Activated effector memory CD4-positive, alpha-beta T cell treated with Interleukin-2 at 50 U/mL for 16 hours (primary cell): Measurements from ENCODE around the gene CEP295NL.
A peak's percentile ranks its signal among the peaks of the same experiment; 100 is the strongest.
"Not testable (repeated sequence)": the region's sequence is repeated elsewhere in the genome, so short reads cannot be mapped to it uniquely, and the experiment has no call there.

ENCODE experiments used
- DNase-seq: peaks from one replicate; pipeline ENCODE4 v3.0.0-alpha.2; 2020

CEP295NL gene

DNA sequence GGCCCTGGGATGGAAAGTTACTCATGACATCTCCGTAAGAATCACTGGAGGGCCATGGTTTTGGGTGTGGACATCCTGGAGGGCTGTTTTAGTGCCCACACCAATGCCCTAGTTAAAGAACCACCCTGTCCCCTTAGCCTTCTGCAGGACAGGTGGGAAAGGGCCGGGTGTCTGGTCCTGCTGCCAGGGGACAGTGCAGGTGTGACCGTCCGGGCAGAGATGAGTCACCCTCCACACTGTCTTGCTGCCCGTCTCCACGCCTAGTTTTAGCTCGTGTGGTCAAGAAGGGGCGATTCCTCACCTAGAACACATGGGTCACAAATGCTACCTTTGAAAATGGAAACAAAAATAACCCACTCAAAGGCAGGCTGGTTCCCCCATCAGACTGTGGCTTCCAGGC lies 17.0 kb downstream of the CEP295NL start:
- DNase-seq, result no peak

DNA sequence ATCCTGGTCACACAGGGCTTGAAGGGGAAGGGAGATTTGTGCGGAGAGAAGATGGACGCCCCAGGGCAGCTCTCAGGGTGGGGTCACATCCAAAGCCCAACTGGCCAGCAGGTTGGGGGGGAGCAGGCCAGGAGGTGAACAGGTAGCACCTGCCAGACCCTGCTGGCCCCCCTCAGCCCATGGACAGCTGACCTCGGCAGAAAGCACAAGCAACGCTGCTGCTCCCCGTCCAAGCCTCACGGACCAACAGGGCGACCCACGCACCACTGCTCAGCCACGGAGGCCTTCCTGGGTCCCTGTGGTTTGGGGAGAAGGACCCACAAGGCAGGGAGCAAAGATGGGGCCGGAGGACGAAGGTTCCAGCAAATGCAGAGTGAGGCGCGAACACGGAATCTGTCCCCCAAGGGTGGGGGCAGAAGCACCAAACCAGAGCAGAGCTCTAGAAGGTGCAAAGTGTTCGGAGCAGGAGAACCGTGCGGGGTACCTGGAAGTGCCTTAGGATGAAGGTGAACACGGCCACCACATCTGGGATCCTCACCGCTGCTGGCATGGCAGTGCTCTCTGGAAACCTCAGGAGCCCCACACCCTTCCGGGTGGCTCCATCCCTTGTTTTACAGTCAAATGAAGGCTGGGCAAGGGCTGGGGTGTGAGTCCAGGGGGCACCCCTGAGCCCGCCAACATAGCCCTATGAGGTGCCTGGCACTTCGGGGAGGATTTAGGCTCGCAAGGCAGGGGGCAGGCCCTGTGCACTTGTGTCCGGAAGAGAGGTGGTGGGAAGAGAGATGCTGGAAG lies 17.9 kb downstream of the CEP295NL start:
- no peak for DNase-seq

DNA sequence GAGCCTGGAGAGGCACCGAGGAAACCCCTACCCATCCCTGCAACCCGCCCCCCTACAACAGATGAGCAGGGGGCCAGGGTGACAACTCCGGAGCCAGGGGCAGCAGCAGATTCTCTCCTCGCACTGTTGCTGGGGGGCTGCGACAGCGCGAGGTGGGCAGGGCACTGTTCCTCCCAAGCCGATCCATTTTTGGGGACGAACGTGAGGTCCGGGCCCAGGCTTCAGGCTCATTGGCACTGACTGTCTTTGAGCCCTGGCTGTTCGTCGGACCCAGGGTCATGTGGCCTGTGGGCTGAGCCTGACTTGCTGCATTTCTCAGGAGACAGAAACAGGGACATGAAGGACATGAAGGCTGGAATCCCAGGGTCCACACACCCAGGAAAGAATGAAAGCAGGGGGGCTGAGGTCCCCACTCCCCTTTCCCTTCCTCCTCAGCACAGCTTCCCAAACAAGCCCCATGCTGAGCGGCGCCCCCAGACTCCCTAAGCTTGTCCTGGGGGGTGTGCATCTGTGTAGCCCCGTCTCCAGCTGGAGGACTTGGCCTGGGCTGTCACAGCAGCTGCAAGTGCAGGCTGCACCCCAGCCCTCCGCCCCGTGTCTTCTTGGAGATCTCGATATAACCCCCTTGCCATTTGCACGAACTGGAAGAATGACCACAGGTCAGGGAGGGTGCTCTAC lies 18.7 kb downstream of the CEP295NL start:
- DNase-seq, result no peak

DNA sequence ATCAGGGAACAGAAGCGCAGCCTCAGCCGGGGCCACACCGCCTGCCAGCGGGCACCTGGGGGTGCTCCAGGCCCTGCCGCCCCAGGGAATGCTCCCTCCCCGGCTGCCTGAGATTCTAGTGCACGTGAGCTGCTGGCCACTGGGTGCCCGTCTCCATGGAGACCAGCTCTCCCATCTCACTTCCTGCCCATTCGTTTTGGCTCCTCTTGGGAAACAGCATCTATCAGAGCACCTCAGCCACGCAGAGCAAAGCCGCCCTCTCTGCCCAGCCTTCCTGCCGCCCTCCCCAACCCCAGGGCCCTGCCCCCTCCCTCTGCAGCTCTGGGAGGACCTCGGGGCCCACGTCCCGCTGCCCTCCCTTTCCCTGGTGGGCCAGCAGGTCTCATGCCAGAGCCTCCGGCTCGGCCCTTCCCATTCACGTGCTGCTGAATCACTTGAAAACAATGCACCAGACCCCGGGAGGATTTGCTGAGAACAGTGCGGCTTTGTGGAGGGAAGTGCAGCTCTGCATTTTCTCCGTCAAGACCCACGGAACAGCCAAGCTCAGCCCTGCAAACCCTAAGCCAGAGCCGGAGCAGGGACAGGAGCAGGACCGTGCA lies 19.4 kb downstream of the CEP295NL start:
- DNase-seq, result no peak

DNA sequence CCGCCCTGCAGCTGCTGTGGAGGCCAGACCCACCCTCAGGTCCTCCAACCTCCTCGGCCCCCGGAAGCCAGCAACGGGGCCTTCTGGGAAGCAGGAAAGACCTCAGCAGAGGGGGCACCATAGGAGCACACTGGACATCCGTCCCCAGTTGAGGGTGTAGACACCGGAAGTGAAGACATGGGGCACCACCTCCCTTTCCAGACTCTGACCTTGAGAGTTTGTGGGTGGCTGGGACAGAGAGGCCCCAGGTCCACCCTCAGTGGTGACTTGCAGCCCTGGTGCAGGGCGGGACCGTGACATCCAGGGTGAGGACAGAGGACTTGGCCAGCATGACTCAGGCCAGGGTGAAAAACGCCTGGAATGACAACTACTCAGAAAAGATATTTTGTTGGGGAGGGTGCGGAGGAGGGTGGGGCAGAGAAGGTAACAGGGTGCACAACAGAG lies 19.9 kb downstream of the CEP295NL start:
- no peak for DNase-seq

DNA sequence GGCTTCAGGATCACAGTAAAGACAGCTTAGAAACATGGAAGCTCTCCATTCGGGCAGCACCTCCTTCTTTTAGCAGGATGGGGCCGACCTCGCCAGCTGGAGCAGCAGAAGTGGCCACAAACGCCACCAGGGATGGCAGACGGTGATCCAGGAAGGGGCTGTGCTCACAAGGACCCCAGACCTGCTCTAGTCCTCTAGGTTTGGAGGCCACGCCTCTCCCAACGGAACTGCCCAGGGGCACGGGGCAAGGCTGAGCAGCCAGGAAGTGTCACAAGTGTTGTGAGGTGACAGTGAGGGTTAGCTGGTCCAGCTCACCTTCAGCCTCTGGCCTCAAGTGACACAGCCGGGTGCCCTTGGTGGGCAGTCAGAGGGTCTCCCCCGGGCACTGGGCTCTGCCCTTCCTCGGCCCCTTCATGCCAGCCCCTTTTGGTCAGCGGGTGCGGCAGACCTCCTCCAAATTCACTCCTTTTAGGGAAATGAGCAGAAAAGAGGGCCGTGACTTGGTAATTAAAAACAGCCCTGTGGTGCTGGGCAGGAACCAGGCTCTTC lies 20.4 kb downstream of the CEP295NL start:
- no peak for DNase-seq

DNA sequence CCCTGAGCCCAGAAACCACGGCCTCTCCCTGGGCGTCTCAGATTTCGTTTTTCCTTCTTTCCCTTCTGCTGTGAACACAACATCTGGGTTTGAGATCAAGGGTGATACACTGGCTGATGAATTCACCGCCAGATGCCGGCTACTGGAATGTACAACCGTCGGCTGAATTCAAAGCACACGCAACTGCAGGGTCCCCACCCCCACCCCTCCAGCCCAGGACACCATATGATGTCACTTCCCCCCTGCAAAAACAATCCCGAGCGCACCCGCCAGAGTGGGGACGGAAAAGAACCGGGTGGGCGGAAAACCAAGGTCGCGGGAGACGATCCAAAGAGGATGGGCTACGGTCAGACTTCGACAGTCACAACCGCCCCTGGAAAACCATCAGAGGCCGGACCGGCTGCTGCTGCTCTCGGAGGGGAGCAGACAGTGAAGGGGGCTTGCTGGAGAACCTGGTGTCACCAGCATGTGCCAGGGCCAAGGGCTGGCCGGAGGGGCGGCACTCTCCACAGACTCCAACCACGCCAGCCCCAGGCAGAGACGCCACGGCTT lies 23.3 kb downstream of the CEP295NL start:
- DNase-seq, result no peak

DNA sequence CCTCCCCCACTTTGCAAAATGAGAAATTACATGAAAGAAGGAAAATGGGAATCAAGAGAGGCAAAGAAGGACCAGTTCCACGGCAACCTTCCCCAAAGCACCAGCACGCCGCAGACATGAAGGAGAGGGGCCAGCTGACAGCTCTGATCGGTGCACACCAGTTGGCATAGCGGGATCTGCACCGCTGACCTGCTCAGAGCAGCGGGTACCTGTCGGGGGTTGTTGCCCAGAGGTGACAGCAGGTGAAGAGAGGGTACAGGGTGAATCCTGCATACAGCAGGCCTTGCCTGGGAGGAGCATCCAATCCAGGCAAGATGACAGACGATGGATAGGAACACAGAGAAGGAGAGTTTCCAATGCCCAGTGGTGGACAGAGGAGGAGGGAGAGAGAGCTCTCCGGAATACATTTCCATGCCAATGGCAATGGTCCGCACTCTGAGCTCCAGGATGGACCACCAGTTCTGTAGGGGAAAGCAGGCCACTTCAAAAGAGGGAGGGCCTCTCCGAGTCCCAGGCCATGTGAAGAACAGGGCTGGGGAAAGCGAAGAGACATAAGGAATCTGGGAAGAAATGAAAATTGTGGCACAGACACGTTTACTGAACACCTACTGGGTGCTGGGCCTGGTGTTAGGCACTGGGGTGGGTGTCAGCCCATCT lies 24.0 kb downstream of the CEP295NL start:
- DNase-seq, result no peak

DNA sequence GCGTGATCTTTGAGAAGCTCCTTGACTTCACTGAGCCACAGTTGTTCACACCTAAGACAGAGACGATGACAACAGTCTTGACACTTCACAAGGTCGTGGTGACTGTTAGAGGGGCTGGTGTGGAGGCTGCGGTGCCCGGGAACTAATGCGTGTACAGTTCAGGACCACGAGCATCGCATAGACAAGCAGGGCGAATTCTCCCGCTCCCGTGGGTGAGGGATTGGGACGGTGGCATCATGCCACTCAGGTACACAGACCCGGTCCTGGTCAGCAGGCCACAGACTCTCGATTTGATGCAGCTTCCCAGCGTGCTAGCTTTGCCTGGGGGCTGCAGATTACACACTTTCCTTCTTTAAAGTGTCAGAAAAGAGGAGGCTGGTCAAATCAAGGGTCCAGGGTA lies 24.7 kb downstream of the CEP295NL start:
- DNase-seq, result no peak

DNA sequence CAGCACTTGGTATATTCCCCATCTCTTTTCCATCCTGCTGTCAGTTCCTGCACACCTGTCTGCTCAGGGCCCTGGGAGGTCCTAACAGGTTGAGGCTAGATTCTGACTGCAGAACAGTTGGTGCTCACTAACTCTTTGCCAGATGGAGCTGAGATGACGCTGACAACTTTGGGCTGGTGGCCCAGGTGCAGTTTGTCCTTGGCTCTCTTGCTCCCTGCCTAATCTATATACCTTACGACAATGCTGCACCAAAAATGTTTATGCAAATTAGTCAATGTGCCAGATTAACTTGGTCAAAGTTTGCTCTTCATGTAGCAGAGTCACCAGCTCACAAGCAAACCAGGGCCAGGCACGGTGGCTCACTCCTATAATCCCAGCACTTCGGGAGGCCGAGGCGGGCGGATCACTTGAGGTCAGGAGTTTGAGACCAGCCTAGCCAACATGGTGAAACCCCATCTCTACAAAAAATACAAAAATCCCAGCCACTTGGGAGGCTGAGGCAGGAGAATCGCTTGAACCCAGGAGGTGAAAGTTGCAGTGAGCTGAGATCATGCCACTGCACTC lies 26.0 kb downstream of the CEP295NL start:
- not testable (repeated sequence) for DNase-seq

DNA sequence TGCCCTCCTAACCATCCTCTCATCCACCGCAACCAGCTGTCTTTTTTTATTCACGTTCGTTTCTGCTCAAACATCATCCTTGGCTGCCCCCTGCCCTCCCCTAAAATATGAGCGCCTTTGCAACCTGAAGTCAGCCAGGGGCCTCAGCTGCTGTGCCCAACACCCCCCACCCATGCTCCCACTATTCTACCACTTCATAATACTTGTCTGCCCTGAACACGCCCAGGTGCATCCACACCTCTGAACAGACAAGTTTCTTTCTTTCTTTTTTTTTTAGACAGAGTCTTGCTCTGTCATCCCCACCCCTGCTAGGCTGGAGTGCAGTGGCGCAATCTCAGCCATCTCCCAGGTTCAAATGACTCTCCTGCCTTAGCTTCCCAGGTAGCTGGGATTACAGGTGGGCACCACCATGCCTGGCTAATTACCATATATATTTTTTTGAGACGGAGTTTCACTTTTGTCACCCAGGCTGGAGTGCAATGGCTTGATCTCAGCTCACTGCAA lies 26.9 kb downstream of the CEP295NL start:
- DNase-seq, result no peak

DNA sequence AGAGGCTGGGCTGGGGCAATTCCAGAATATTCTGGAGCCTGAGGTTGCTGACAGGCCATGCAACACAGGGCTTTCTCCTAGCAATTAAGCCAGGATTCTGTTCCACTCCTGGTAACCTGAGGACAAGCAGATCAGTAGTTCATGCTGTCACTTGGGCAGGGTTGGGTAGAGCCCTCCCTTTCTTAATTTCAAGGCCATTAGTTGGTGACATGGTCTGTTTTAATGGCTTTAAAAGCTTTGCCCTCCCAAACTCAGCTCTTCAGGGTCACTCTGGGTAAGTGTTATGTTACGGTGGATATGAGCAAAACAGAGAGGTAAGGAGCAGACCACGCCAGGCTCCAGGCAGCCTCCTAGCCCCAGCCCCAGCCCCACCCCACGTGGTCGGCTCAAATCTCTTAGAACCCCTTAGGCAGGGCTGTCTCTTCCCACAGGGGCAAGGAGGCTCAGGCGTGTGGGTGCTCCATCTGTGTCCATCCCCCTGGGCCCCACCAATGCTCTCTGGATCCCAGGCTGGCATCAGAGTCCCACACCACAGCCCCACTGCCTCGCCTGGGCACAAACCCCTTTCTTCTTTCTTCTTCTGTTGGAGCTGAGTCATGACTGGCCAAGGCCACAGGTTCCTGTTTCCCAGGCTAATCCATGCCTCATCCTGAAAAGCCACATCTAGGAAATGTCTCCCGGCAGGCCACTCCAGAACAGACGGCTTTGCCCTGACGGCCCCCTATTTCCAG lies 27.5 kb downstream of the CEP295NL start:
- DNase-seq, result no peak

DNA sequence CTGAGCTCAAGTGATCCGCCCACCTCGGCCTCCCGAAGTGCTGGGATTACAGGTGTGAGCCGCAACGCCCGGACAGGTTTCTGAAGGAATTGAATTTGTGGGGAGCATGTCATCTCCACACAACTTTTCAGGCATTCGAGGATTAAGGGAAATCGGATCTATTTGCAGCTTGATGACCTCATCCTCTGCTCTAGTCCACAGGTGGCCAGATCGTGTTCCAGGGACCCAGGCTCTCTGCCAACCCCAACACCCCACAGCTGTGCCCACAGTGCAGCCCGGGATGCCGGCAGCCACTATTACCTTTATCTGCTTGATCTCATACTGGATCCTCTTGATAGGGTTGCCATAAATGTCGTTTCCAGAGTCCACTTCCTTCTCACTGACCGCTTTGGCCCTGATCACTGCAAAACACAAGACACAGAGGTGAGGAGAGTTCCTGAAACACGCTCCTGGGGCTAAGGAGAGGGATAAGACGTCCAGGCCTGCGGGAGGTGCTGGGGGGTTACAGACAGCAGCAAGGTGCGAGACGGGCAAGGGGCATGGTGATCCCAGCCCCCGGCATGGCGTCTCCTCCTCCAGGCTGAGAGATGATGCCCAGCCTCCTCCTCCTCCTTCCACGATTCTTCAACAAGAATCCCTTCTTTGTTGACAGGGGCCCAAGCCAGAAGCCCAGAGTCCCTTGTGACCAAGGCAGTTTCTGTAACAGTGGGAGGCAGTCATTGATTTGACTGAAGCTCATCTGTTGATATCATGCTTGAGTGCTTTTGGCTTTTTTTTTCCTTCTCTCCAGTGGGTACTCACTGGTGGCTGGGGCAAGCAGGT lies 29.3 kb downstream of the CEP295NL start:
- DNase-seq, result no peak

DNA sequence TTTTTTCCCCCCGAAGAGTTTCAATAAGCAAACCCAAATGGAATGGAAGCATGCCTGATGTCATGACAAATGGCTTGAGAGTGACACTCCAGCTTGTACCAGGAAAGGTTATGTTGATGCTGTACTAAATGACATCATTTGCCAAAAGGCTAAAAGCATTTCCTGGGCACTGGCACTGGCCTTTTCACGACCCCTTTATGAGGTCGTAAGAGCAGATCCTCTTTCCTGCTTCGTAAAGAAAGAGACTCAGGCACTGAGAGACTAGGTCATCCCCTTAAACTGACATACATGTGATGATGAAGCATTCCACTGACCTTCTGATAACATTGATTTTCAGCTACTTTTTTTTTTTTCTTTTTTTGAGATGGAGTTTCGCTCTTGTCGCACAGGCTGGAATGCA lies 30.5 kb downstream of the CEP295NL start:
- no peak for DNase-seq

DNA sequence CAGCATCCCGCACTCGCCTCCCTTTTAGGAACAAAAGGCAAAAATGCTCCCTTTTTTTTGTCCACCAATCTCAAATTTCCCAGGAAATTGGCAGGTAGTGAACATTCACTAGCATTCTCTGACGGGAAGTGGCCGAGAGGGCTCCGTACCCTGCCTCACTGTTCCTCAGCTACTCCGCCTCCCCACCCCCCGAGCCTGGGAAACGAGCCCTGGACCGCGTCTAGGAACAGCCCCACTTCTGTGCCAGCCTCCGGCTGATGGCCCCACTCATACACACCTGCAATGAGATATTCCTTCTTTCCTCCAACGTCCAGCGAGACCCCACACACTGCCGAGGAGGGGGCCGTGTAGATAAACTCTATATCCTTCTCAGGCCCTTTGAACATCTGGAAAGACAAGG lies 32.4 kb downstream of the CEP295NL start:
- no peak for DNase-seq

DNA sequence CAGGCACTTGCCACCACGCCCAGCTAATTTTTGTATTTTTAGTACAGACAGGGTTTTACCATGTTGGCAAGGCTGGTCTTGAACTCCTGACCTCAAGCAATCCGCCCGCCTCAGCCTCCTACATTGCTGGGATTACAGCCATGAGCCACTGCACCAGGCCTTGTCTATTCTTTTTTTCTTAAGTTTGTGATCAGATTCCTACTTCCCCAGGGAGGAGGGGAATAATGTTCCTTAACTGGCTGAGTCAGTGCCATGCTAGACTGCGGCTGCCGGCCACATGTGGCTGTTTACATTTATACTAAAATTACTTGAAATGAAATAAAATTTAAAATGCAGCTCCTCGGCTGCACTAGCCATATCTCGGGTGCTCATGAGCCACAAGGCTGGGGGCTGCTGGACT lies 34.6 kb downstream of the CEP295NL start:
- no peak for DNase-seq

DNA sequence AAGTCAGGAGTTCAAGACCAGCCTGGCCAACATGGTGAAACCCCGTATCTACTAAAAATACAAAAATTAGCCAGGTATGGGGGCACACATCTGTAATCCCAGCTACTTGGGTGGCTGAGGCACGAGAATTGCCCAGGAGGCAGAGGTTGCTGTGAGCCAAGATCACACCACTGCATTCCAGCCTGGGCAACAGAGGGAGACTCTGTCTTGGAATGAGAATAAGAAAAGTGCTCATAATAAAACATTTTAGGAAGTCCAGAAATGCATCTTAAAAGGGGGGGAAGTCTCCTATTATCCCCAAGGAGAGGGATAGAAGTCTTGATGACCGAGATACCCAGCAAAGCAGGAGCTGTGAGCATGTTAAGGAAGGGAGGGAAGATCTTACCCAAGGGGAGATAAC lies 36.0 kb downstream of the CEP295NL start:
- DNase-seq, result not testable (repeated sequence)

DNA sequence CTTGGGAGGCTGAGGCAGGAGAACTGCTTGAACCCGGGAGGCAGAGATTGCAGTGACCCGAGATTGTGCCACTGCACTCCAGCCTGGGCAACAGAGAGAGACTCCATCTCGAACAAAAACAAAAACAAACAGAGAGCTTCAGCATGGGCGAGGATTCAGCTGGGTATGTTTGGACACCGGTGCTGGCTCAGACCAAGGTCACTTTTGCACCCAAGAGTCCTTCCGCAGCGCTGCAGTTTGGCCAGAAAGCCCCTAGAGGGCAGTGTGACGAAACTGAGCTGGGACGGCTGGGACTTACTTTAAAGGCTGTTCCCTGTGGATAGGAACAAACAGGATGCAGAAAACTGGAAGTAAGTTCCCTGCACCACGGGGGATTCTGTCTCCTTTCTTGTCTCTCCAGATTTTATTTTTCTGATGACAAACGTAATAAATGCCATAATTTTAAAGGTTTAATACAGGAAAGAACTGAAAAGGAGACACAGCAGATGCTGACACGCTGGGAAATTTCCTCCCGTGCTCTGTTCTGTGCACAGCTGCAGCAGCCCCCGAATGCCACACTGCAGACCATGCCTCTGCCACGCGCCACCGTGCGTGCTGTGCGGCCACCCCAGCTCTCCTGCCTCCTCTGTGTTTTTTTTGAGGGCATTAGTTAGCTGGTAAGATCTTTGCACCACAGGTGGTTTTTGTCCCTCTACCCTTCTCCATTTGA lies 37.2 kb downstream of the CEP295NL start:
- DNase-seq, result peak; percentile 38

DNA sequence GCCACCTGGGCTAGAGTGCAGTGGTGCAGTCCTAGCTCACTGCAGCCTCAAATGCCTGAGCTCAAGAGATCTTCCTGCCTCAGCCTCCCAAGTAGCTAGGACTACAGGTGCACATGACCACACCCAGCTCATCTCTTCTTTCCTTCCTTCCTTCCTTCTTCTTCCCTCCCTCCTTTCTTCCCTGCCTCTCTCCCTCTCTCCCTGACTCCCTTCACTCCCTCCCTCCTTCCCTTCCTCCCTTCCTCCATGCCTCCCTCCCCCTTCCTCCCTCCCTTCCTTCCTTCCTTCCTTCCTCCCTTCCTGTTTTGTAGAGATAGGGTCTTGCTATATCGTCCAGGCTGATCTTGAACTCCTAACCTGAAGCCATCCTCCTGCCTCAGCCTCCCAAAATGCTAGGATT lies 38.9 kb downstream of the CEP295NL start:
- DNase-seq, result no peak
